PC-3 (cell line): ENCODE measurements around the gene LCNL1.

Experiments used
- CTCF ChIP-seq: fragments of 300-600 bp; sonication (generic); conservative IDR thresholded peaks from 2 replicates; pipeline ENCODE4 v1.5.1; 2017; ENCODE audit warnings: antibody characterized with exemption, low read depth, mild to moderate bottlenecking, low read length
- EZH2 ChIP-seq: fragments of 300-600 bp; sonication (generic); IDR thresholded peaks from one replicate; pipeline ENCODE4 v1.6.1; 2017; ENCODE audit warnings: antibody characterized with exemption, mild to moderate bottlenecking, low read length; ENCODE audit not compliant: unreplicated experiment
- EZH2phosphoT487 ChIP-seq: fragments of 300-600 bp; sonication (generic); IDR thresholded peaks from 2 replicates; pipeline ENCODE4 v1.6.1; 2018; ENCODE audit warnings: mild to moderate bottlenecking, antibody characterized with exemption, low read length, borderline replicate concordance

- TF ChIP-seq CTCF (no peak), EZH2phosphoT487 (no peak), EZH2 (no peak)
Measured at GRCh38 chr9:137031904-137032640, 49.3 kb downstream of the LCNL1 start, which contains the start of gene FUT7.
